Activated CD4-positive, alpha-beta T cell treated with anti-CD3 and anti-CD28 coated beads for 24 hours (primary cell): ENCODE results near the gene CTNNA3.

Source experiments
- DNase-seq, 2 donors: peaks; one replicate each; pipeline ENCODE4 v3.0.0-alpha.2; 2020; ENCODE audit warnings: low read depth in 2 of 2

CTNNA3 gene

GRCh38 chr10:67665491-67665890, 30.5 kb downstream of the CTNNA3 start:
- no peak for DNase-seq

DNA sequence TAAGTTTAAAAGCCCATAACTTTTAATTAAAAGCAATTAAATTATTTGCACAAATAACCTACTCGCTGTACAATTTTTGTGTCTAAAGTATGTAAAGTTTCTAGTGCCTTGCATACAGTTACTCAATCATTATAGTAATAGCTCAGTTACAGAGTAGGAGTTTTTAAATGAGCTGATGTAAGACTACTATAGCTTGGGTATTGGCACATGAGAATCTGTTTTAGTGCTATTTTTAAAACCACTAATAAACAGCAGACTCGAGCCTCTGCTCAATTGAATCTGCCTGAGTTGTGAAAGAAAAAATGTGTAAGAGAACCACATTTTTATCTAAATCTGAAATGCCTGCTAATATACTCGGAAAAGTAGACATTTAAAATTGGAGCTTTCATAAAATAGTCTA, 31.1 kb downstream of the CTNNA3 start:
- no peak for DNase-seq

DNA sequence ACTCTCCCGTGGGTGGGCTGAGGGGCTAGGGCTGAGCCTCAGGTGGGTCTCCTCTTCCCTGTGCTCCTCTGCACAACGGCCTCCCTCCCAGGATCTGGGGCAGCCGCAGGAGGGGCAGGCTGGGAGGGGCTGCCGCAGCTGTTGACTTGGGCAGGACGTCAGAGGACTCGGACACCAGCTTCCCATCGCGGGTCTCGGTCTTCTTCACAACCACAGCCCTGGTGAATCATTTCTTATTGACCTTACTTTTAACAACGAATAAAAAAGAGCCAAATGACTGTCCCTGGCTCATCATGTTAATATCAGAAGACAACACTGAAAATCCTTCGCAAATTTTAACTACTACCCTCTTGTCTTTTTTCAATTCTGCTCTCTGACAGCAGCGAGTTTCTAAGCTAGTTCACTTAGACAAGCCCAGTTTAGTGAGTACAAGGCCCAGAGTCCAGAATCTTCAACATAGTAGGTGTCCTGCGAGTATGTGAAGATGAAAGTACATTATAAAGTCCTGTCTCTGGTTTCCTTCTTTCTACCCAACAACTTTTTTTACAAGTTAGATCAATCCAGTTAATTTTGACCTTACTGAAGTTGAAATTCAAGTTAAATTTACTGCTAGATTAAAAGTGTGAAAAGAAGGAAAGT, 32.4 kb downstream of the CTNNA3 start:
- DNase-seq, result no peak

DNA sequence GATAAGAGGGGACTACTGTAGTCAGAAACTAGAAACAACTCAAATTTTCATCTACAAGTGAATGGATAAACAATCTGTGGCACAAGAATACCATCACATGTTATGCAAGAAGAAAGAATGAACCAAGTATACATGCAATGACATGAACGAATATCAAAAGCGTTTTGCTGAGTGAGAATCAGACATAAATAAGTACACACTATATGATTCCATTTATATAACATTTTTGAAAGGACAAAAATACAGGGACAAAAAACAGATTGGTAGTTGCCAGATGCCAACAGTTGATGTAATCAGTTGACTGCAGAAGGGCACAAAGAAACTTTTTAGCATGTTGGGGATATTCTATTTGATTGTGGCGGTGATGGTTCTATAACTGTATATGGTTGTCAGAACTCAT, 33.6 kb downstream of the CTNNA3 start:
- DNase-seq, result no peak

- no peak for DNase-seq
Observed at GRCh38 chr10:67659497-67659896, 36.5 kb downstream of the CTNNA3 start.

DNA sequence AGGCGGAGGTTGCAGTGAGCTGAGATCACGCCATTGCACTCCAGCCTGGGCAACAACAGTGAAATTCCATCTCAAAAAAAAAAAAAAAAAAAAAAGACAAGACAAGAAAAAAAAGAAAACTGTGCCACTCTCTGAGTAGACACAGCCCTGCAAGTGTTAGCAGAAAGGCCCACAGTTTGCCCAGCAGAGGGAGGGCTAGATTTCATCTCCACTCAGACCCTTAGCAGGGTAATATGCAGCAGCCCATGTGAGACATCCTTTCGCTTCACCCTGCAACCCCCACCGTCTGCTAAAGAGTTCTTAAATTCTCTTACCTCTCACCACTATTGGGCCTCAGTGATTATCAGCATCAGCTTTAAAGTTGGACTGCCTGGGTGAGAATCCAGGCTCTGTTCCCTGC, 38.2 kb downstream of the CTNNA3 start:
- no peak for DNase-seq

DNA sequence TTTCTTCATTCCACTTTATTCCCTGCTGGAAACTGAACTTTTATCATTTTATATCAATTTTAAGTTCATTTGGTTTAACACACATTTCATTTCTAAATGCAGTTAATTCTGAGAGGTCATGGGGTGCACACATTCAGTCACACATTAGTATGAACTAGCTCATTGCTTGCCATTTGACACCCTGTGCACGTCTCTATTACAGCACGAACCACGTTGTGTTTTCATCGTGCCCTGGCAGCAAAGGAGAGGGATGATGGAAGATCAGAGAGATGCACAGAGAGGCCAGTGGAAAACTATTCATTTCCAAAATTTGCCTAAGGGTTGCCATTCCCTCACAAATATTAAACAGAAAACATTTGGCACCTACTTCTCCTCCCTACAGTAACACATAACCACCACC, 45.4 kb downstream of the CTNNA3 start:
- no peak for DNase-seq

- DNase-seq, result no peak
Observed at GRCh38 chr10:67648613-67649229, 47.3 kb downstream of the CTNNA3 start.

DNA sequence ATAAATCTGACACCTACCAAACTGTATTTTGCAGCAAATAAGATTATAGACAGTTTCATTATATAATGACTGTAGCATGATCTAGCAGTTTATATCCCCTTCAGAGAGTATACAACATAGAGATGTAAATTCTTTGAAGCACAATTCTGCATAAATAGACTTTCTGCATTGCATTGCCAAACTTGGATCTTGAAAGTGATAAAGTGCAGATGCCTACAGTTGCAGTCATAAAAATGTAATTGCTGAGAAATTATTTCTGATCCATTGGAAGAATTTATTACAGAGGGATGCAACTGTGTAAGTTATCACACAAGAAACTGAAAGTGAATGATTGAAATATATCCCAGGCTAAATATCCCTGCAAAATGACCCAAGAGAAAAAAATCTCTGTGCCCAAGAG, 65.1 kb downstream of the CTNNA3 start:
- DNase-seq, result no peak

- no peak for DNase-seq
Observed at GRCh38 chr10:67629461-67629971, 66.5 kb downstream of the CTNNA3 start.

DNA sequence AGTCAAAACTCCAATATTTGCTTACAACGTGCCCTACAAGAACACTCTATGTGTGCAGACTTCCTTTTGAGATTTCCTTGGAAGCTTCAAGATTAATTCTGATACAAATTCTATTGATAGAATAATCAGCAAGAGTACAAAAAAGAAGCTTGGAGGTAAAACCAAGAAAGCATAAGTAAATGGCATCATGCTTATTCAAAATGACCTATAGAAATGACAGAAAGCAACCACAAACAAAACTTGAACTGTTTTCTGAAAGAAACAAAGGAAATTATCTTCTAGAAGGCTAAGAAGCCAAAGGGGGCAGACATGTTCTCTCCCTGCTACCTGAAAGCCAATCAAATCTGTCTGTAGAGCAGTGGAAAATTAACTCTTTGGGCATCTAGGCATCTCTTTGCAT, 73.0 kb downstream of the CTNNA3 start:
- DNase-seq, result no peak

DNA sequence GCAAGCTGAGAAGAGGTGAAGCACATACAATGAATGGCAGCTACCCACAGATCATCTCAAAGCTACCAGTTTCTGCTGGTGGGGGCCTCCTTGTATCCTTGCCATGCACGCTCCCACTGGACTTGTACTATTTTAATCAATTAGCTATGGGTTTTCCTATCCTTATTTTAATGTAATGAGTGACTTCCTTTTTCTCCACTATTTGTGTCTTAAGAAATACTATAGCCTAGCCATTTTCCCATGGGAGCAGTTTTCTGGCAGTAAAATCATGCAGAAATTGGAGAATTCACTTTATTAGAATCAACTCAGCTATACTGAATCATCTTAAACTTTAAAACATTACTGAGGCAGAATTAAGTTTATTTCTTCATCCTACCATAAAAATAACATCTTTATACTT, 73.5 kb downstream of the CTNNA3 start:
- DNase-seq, result no peak

DNA sequence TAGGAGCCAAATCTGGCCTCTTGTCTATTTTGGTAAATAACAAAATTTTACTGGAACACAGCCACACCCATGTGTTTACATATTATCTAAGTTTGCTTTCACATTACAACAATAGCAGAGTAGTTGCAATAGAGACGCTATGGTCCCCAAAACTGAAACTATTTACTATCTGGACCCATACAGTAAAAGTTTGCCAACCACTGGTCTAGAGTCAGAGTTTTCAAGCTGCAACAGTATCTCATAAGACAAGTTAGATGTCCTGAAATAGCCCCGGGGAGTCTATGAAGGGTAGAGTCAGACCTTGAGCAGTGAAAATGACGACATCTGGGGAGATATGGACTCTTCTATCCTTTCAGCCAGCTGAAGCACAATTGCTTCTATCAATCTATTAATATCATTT, 74.2 kb downstream of the CTNNA3 start:
- no peak for DNase-seq

DNA sequence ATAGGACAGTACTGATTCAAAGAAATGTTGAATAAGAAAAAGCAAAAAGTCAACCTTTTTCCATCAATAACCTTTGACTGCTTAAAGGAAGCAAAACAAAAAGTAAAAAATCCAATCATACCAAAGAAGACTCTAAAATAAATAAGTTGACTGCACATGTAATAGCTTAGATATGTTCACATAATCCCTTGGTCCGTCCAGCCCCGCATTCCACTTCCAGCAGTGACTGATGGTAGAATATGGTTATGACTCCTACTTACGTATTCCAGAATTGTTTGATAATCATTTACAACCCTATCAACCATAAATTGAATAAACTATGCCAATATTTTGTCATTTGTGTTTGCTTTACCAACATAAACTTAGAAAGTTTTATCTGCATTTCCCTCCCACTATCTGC, 77.9 kb downstream of the CTNNA3 start:
- DNase-seq, result no peak

- peak; percentile 11 to 16 for DNase-seq
Observed at GRCh38 chr10:67612577-67613537, 83.1 kb downstream of the CTNNA3 start.

GRCh38 chr10:67612176-67612575, 83.8 kb downstream of the CTNNA3 start:
- no peak for DNase-seq

DNA sequence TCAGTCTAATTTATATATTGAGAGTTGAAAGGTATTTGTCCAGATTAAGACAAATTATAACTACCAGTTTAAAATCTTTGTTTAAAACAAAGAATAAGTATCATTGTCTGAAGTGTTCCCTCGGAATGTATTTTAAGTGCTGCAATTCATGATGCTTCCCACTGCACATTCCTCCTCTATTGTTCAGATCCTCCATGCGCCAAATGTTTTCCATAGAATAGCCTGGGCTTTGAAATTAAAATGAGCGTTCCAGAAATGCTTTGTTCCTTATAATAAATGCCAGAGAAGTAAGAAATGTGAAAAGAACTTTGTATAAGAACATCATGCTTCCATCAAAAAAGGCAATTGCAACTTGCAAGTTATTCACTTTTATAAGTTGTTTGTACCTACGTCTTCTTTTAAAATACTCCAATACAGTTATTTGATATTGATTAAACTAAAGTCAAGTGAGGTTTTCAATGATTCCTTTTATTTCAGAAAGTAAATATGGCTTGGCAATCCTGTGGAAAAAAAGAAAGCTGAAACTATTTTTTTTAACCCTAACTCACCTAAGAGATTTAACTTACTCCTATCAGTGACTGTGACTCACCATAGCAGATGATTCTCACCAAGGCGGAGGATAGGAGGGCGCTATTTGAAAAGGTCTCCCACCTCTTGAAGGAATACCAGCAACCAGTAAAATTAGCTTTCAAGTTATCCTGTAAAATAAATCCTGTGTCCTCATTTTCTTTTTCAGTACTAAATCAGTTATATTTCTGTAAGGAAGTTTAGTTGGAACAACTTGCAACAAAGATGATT, 85.8 kb downstream of the CTNNA3 start:
- DNase-seq, result no peak

- no peak for DNase-seq
Observed at GRCh38 chr10:67608001-67608400, 88.0 kb downstream of the CTNNA3 start.

DNA sequence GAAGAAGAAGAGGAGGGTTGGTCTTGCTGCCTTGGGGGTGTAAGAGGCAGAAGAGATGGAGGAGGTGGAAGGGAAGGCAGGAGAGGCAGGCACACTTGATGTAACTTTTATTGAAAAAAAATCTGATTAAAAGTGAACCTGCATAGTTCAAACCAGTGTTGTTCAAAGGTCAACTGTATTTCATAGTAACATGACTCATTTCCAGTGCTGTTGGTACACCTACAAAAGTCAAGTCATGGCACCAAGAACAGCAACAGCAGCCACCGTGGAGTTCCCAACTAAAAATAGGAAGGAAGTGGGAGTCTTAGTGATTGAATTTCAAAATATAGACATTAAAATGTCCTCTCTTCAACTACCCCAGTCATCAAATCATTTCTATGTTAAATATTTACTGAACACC, 88.5 kb downstream of the CTNNA3 start:
- no peak for DNase-seq

DNA sequence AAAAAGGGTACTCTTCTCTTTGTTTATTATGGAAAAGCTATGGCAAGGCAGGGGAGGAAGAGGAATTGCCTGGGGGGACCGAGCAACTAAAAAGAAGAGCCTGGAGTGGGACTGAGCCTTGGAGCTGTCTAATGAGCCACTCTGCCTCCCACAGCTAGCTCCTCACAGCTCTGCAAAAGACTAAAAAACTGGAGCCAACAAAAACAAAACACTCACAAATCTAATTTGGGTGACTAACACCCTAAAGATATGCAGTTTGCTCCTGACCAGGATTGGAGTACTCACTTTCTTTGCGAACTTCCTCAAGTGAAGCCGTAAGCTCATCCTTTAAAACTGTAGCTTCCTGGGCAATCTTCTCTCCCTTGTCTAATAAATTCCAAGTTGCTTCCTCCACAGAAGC, 89.4 kb downstream of the CTNNA3 start:
- DNase-seq, result no peak

DNA sequence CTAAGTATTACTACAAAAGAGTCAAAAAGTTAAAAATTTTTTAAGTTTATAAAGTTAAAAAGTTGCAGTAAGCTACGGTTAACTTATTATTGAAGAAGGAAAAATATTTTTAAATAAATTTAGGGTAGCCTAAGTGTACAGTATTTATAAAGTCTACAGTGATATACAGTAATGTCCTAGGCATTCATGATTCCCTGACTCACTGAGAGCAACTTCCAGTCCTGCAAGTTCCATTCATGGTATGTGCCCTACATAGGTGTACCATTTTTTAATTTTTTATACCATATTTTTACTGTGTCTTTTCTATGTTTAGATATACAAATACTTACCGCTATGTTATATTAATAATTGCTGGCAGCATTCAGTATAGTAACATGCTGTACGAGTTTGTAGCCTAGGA, 92.3 kb downstream of the CTNNA3 start:
- no peak for DNase-seq

DNA sequence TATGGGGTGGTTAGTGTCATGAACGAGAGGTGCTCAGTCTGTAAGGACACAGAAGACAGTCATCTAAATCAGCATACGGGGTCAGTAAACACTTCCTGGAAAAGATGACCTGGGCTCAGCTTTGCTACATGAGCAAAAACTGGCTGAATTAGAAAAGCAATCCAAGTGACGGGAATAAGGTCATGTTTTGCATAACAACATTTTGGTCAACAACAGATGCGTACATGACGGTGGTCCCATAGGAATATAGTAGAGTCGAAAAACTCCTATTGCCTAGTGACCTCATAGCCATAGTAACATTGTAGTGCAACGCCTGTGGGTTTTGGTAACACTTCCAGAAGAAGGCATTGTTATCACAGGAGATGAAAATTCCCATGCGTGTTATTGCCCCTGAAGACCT, 92.9 kb downstream of the CTNNA3 start:
- DNase-seq, result no peak
